Measurements from ENCODE around the gene FBP1. TPM values are rescaled to one million over a fixed set of nuclear protein-coding genes. Genes with fewer than 3 reads are reported as not detected.
A peak's percentile ranks its signal among the peaks of the same experiment; 100 is the strongest.
"Not testable (repeated sequence)": the region's sequence is repeated elsewhere in the genome, so short reads cannot be mapped to it uniquely, and the experiment has no call there.

Gene FBP1
- total RNA-seq, 2 experiments from 2014 or later: 0.26 to 0.30 TPM

DNA sequence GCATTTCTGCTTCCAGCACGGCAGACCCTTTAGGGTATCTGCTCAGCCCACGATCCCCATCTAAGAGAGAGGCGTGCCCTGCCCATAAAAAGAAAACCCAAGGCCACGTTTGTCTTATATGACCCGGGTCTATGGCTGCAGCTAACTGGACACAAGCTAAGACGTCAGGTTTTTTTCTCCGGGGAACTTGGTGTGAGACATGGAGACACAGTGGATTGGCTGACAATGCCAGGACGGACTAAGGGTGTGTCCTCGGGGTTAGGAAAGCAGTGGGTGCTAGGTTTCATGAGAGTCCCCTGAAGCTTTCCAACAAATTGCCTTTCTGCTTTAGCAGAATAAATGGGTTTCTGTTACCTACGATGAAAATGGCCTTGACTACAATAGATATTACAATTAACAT lies 38.6 kb downstream of the FBP1 start:
- H3K9me3 Mint-ChIP-seq (ENCODE audit: low read depth): no peaks in the 10 kb centered on the region

DNA sequence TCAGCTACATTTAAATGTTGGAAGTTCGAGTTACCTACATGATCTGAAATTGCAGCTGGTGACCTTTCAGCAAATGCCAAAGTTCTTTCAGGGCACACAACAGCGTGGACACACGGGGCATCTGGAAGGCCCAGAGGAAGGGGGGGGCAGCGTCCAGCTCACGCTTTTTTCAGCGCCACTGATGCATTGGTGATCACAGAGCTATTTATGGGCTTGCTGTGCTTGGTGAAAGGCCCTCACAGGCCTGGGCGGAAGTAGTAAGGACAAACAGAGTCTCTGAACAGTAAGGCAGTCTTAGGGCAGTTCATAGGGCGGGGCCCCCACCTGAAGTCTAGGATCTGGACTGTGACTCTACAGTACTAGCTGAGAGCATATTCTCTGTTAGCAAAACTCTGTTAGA lies 39.1 kb downstream of the FBP1 start:
- DNase-seq (no peak), ATAC-seq (no peak)
- CTCF ChIA-PET: no interaction called here
- H3K9me3 Mint-ChIP-seq (ENCODE audit: low read depth): no peaks in the 10 kb centered on the region
- peaks cover 20% of the 10 kb centered on the region for H3K27me3 Mint-ChIP-seq
- no peaks in the 10 kb centered on the region for H3K36me3 Mint-ChIP-seq
- H3K4me1 Mint-ChIP-seq: peaks cover 2% of the 10 kb centered on the region
- H3K4me3 Mint-ChIP-seq: no peak overlapping the region
- H3K27ac Mint-ChIP-seq: no peak overlapping the region

More for the DNA sequence above, 38.6 kb downstream of the FBP1 start:
- Mint-ChIP-seq H3K4me3 (no peak overlapping the region), H3K4me1 (peaks cover 2% of the 10 kb centered on the region), H3K36me3 (no peaks in the 10 kb centered on the region), H3K27me3 (peaks cover 23% of the 10 kb centered on the region), H3K27ac (no peak overlapping the region)
- DNase-seq (no peak), ATAC-seq (no peak)
- CTCF ChIA-PET: no interaction called here

DNA sequence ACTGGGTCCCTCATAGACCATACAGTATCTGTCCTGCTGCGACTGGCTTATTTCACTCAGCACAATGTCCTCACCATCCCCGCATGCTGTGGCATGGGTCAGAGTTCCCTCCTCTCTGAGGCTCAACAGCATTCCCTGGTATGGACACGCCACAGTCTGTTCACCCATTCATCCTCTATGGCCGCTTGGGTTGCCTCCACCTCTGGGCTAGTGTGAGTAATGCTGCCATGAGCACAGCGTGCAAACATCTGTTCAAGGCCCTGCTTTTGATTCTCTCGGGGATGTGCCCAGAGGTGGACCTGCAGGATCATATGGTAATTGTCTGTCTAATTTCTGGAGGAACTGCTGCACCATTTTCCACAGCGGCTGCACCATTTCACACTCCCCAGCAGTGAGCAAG lies 40.2 kb downstream of the FBP1 start:
- H3K4me3 Mint-ChIP-seq: no peak overlapping the region
- DNase-seq: no peak
- CTCF ChIA-PET: no interaction called here

DNA sequence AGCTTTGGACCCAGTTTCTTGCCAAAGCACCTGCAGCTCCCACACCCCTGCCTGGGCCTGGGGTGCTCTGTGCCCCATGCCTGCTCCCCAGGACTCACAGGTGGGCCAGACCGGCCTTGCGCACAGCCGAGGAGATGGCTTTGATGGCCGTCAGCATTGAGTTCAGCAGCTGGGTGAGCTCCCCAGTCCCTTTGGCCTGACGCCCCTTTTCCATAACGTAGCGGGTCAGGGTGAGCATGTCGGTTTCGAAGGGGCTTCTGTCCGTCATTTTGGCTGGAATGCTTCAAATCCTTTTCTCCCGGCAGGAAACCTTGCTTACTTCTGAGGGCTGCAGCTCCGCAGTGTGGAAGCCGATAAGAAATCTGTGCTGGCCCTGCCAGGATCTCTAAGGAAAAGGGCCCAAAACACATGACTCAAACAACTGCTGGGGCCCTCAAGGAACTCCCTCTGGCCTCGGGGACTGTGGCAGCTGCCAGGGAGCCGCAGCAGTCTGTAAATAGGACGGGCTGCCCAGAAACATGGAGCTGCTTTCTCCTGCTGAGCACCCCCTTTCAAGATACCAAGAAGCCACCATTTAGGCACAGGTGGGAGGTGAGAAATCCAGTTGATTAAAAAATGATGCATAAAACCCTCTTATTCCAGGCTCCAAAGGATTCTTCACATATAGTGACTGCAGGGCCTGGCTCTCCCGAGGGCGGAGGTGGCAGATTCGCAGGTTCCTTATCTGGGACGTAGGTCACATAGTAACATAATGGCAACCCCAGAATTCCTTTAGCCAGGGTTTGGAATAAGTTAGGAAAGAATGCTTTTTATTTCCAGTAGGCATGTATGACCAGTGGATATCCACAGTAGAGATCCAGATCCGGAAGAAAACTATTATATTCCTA lies 45.6 kb downstream of the FBP1 start, which contains the start of gene FBP2:
Gene FBP2, minus strand, starts transcription at position 366 of the 887 bp plus-strand sequence. Its CDS starts 98 bp downstream, at position 268.
- no peaks in the 10 kb centered on the region for H3K9me3 Mint-ChIP-seq (ENCODE audit: low read depth)
- peaks cover 13% of the 10 kb centered on the region for H3K27me3 Mint-ChIP-seq
- no peak for DNase-seq
- H3K27ac Mint-ChIP-seq: no peak within 1 kb of the TSS
- no peaks in the 10 kb centered on the region for H3K4me1 Mint-ChIP-seq
- H3K36me3 Mint-ChIP-seq: no peaks in the 10 kb centered on the region
- ATAC-seq: no peak
- H3K4me3 Mint-ChIP-seq: no peak within 1 kb of the TSS
- CTCF ChIA-PET: no interaction called here

More for the DNA sequence above, 40.2 kb downstream of the FBP1 start:
- Mint-ChIP-seq H3K27ac (no peak overlapping the region), H3K4me1 (peaks cover 2% of the 10 kb centered on the region), H3K9me3 (ENCODE audit: low read depth) (no peaks in the 10 kb centered on the region), H3K36me3 (no peaks in the 10 kb centered on the region), H3K27me3 (peaks cover 10% of the 10 kb centered on the region)
- no peak for ATAC-seq

DNA sequence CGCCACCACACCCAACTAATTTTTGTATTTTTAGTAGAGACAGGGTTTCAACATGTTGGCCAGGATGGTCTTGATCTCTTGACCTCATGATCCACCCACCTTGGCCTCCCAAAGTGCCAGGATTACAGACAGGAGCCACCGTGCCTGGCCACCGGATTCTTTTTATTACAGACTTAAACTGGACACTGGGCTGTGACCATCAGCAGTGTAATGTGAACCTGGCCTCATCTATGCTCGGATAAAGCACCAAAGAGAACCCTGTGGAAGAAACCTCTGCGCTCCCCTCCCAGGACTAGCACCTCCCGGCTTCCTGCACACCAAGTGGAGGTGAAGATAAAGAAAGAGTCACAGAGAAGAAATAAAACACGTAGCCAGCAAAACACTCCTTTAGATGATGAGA lies 46.6 kb downstream of the FBP1 start:
- ATAC-seq; DNase-seq; H3K4me1 Mint-ChIP-seq; H3K4me3 Mint-ChIP-seq; H3K27ac Mint-ChIP-seq; H3K36me3 Mint-ChIP-seq; CTCF ChIA-PET; H3K9me3 Mint-ChIP-seq (ENCODE audit: low read depth): not testable (repeated sequence)
- H3K27me3 Mint-ChIP-seq: peaks cover 13% of the 10 kb centered on the region

DNA sequence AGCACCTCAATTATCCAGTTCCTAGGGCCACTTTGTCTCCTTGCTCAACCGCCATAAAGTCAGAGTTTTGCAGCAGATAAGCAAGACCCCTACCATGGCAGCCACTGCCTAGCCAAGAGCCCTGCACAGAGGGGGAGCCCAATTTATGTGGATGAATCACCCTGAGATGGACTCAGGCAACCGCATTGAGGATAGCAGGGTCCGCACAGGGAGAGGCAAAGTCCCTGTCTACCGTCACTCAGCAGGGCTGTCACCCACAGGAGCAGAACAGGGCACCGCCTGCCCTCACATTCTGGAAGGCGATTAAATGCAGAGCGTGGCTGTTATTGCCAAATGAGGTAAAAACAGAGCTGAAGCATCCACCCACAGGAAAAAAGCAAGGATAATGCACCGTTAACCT lies 47.4 kb downstream of the FBP1 start:
- H3K36me3 Mint-ChIP-seq: no peaks in the 10 kb centered on the region
- no peak for ATAC-seq

DNA sequence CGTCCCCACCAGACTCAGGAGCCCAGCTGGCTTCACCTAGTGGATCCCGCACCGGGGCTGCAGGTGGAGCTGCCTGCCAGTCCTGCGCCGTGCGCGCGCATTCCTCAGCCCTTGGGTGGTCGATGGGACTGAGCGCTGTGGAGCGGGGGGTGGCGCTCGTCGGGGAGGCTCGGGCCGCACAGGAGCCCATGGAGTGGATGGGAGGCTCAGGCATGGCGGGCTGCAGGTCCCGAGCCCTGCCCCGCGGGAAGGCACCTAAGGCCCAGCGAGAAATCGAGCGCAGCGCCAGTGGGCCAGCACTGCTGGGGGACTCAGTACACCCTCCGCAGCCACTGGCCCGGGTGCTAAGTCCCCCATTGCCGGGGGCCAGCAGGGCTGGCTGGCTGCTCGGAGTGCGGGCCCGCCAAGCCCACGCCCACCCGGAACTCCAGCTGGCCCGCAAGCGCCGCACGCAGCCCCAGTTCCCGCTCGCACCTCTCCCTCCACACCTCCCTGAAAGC lies 48.2 kb downstream of the FBP1 start:
- H3K36me3 Mint-ChIP-seq, H3K4me3 Mint-ChIP-seq: not testable (repeated sequence)

More for the DNA sequence above, 47.4 kb downstream of the FBP1 start:
- CTCF ChIA-PET: no interaction called here
- no peak overlapping the region for H3K4me3 Mint-ChIP-seq
- H3K4me1 Mint-ChIP-seq: peaks cover 2% of the 10 kb centered on the region
- no peaks in the 10 kb centered on the region for H3K9me3 Mint-ChIP-seq (ENCODE audit: low read depth)
- DNase-seq: no peak
- no peak overlapping the region for H3K27ac Mint-ChIP-seq
- H3K27me3 Mint-ChIP-seq: peaks cover 13% of the 10 kb centered on the region

DNA sequence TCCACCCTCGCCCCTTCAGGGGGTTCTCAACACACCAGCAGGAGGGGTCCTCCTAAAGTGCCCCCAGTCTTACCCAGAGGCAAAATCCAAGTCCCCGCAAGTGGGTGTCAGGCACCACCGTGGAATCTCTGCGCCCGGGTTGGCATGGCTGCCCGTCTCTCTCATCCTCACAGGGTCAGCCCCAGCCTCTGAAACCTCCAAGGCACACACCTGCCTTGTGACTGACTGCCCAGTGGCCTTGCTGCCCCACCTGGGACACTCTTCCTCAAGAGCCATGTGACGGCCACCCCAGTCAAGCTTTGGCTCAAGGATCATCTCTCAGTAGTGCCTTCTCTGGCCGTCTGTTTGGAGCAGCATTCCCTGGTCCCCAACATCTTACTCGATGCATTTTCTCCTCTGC lies 50.6 kb downstream of the FBP1 start:
- Mint-ChIP-seq H3K27ac (no peak overlapping the region), H3K4me1 (peaks cover 8% of the 10 kb centered on the region), H3K27me3 (peaks cover 11% of the 10 kb centered on the region), H3K9me3 (ENCODE audit: low read depth) (no peaks in the 10 kb centered on the region), H3K4me3 (no peak overlapping the region), H3K36me3 (no peaks in the 10 kb centered on the region)
- DNase-seq (no peak), ATAC-seq (no peak)
- CTCF ChIA-PET: interaction anchor here (1.1 kb wide), 1 partner anchor 17 kb away, joined by 3 read pairs; no protein-coding TSS in a partner anchor

More for the DNA sequence above, 48.2 kb downstream of the FBP1 start:
- DNase-seq; H3K4me1 Mint-ChIP-seq; ATAC-seq; H3K27ac Mint-ChIP-seq; H3K9me3 Mint-ChIP-seq (ENCODE audit: low read depth); CTCF ChIA-PET: not testable (repeated sequence)
- peaks cover 13% of the 10 kb centered on the region for H3K27me3 Mint-ChIP-seq

DNA sequence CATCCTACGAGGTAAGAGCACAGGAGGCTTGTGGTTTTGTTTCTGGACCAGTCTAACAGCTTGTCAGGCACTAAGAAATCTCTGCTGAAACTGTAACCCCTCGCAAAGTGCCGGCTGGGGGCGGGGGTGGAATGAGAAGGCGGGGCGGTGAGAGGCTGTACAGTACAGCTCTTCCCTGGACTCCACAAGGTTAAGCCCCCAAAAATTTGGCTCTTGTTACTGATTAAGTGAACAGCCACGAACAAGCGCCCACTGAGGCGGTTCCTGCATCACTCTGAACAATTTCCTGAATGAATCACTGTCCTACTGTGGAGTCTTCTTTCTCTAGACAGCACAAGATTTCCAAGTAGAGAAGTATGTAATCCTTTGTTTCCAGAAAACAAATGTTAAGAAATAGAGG lies 52.5 kb downstream of the FBP1 start:
- H3K4me3 Mint-ChIP-seq: peak overlapping the region; percentile 7
- H3K36me3 Mint-ChIP-seq: no peaks in the 10 kb centered on the region
- peaks cover 8% of the 10 kb centered on the region for H3K4me1 Mint-ChIP-seq
- CTCF ChIA-PET: no interaction called here
- no peaks in the 10 kb centered on the region for H3K9me3 Mint-ChIP-seq (ENCODE audit: low read depth)
- no peak for ATAC-seq
- peaks cover 4% of the 10 kb centered on the region for H3K27me3 Mint-ChIP-seq
- DNase-seq: no peak
- H3K27ac Mint-ChIP-seq: no peak overlapping the region

DNA sequence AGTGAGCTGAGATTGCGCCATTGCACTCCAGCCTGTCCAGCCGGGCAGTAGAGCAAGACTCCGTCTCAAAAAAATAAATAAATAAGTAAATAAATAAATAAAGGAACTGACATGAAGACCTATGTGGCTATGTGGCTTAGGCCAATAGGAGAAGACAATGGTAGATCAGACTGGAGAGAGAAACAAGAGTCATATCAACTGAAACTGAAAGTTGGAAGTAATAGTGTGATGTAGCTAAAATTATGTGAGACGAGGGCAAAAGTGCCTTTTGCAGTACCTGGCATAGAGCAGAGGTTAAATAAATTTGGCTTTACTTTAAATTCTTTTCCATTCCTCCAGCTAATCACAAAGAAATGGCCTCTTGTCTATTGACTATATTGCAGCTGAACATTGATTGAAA lies 53.0 kb downstream of the FBP1 start:
- Mint-ChIP-seq H3K27me3 (peaks cover 4% of the 10 kb centered on the region), H3K4me3 (peak overlapping the region; percentile 7), H3K4me1 (peaks cover 8% of the 10 kb centered on the region), H3K9me3 (ENCODE audit: low read depth) (no peaks in the 10 kb centered on the region), H3K27ac (no peak overlapping the region), H3K36me3 (no peaks in the 10 kb centered on the region)
- CTCF ChIA-PET: no interaction called here
- DNase-seq (no peak), ATAC-seq (no peak)

DNA sequence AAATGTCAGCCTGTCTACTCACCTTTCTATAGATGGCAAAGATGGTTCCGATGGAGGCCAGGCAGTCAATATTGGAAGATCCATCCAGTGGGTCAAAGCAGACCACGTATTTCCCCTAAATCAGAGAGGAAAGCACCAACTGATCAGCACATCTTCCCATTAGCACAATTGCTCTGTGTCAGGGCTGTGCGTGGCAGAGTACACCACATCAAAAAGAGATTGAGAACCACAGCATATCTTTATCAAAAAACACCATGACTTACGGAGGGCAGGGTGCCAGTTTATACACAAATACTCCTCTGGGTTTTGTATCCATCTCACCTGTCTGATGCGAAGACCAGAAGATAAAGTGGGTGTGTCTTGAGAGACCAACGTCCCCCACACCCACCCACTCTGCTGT lies 54.8 kb downstream of the FBP1 start:
- H3K4me1 Mint-ChIP-seq: peaks cover 8% of the 10 kb centered on the region
- H3K36me3 Mint-ChIP-seq: no peaks in the 10 kb centered on the region
- peaks cover 4% of the 10 kb centered on the region for H3K27me3 Mint-ChIP-seq
- CTCF ChIA-PET: interaction anchor here (0.6 kb wide), 1 partner anchor 1647 kb away, joined by 5 read pairs; no protein-coding TSS in a partner anchor
- no peak overlapping the region for H3K27ac Mint-ChIP-seq
- H3K9me3 Mint-ChIP-seq (ENCODE audit: low read depth): no peaks in the 10 kb centered on the region
- no peak overlapping the region for H3K4me3 Mint-ChIP-seq
- DNase-seq (no peak), ATAC-seq (no peak)

DNA sequence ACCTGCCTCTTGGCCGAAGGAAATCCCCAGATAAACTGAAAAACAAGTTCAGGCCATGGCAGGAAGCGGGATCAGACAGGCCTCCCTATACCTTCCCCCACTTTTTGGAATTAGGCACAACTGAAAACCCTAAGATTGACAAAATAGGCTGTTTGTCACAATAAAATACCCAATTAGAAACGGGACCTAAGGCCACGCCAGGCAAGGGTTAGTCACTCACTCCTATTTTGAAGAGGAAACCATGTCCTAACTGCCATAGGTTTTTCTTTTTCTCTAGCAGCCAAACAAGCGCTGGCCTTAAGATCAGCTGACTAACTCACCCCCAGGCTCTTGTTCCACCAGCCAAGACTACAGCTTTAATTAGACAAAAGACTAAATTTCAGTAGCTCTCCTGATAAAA lies 57.6 kb downstream of the FBP1 start:
- DNase-seq: no peak
- CTCF ChIA-PET: interaction anchor here (0.6 kb wide), 1 partner anchor 207 kb away, joined by 3 read pairs; no protein-coding TSS in a partner anchor
- ATAC-seq: no peak
- H3K4me1 Mint-ChIP-seq: peaks cover 8% of the 10 kb centered on the region
- H3K4me3 Mint-ChIP-seq: no peak overlapping the region
- H3K27ac Mint-ChIP-seq: no peak overlapping the region
- H3K9me3 Mint-ChIP-seq (ENCODE audit: low read depth): no peaks in the 10 kb centered on the region
- no peaks in the 10 kb centered on the region for H3K36me3 Mint-ChIP-seq
- no peaks in the 10 kb centered on the region for H3K27me3 Mint-ChIP-seq

DNA sequence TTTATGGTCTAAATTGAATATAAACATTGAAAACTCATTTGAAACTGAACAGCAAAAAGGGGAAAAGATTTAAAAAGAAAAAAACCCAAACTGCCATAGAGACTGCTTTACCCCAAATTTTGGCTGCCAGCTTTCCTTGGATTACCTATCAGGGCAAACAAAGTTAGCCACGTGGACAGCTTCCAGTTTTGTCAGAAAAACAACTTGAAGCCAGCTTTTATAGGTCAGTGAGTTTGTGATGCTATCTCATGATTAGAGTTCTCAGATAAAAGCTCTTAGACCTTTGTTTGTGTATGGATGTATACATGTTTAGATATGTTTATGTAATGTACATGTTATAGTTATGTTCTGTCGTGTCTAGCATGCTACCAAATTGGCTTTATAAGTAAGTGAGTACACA lies 61.7 kb downstream of the FBP1 start:
- Mint-ChIP-seq H3K4me3 (no peak overlapping the region), H3K27me3 (peaks cover 12% of the 10 kb centered on the region), H3K4me1 (peaks cover 3% of the 10 kb centered on the region), H3K36me3 (no peaks in the 10 kb centered on the region), H3K9me3 (ENCODE audit: low read depth) (no peaks in the 10 kb centered on the region), H3K27ac (no peak overlapping the region)
- CTCF ChIA-PET: no interaction called here
- no peak for DNase-seq
- no peak for ATAC-seq

DNA sequence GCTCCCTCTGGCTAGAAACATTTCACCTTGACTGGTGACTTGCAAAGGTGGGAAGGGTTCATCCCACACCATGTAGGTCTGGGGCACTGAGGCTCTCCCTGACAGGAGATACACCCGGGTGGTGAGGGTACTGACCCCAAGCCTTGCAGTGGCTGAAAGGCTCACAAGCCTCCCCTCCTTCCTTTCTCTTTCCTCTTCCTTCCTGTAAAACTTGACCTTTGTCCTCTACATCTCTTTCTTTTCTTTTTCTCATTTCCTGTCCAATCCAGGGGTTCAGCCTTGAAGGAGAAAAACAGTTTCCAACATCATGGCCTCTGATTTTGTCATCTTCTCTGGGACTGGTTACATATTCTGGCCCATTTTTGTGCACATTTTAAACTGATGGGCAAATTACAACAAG lies 62.3 kb downstream of the FBP1 start:
- ATAC-seq (no peak), DNase-seq (no peak)
- H3K27me3 Mint-ChIP-seq: peaks cover 15% of the 10 kb centered on the region
- H3K4me1 Mint-ChIP-seq: peaks cover 3% of the 10 kb centered on the region
- no peak overlapping the region for H3K4me3 Mint-ChIP-seq
- no peak overlapping the region for H3K27ac Mint-ChIP-seq
- H3K9me3 Mint-ChIP-seq (ENCODE audit: low read depth): no peaks in the 10 kb centered on the region
- no peaks in the 10 kb centered on the region for H3K36me3 Mint-ChIP-seq
- CTCF ChIA-PET: no interaction called here

Data from activated CD8-positive, alpha-beta memory T cell treated with anti-CD3 and anti-CD28 coated beads, Interleukin-2, amount 10 ng/mL, durations not matched to agents 7 days and 5 days (primary cell).